Stomach smooth muscle (tissue), 2 donors: ENCODE data around the gene VSIG10.

Experiments used
- H3K27ac ChIP-seq: one replicate; pipeline ENCODE4 v1.7.0; 2013; ENCODE audit warnings: mild to moderate bottlenecking, low read length, inconsistent platforms
- H3K27me3 ChIP-seq, 2 donors: one replicate each; pipeline ENCODE4 v1.7.0; 2013; ENCODE audit warnings: low read length in 2 of 2; ENCODE audit not compliant: insufficient read depth in 2 of 2, control insufficient read depth in 1 of 2
- H3K36me3 ChIP-seq, 2 donors: one replicate each; pipeline ENCODE4 v1.7.0; 2013; ENCODE audit warnings: low read length in 2 of 2; ENCODE audit not compliant: control insufficient read depth in 2 of 2, insufficient read depth in 2 of 2
- H3K4me1 ChIP-seq: one replicate; pipeline ENCODE4 v1.7.0; 2013; ENCODE audit warnings: low read length; ENCODE audit not compliant: control insufficient read depth, insufficient read depth
- H3K4me3 ChIP-seq, 2 donors: one replicate each; pipeline ENCODE4 v1.7.0; 2013; ENCODE audit warnings: low read length in 2 of 2
- H3K9ac ChIP-seq, 2 donors: one replicate each; pipeline ENCODE4 v1.7.0; 2013; ENCODE audit warnings: low read length in 2 of 2, mild to moderate bottlenecking in 1 of 2
- H3K9me3 ChIP-seq, 2 donors: one replicate each; pipeline ENCODE4 v1.7.0; 2013; ENCODE audit warnings: low read length in 2 of 2; ENCODE audit not compliant: control insufficient read depth in 2 of 2
- donor health status: healthy.
- donor health status: Pancreatic carcinoma.

VSIG10 gene

DNA sequence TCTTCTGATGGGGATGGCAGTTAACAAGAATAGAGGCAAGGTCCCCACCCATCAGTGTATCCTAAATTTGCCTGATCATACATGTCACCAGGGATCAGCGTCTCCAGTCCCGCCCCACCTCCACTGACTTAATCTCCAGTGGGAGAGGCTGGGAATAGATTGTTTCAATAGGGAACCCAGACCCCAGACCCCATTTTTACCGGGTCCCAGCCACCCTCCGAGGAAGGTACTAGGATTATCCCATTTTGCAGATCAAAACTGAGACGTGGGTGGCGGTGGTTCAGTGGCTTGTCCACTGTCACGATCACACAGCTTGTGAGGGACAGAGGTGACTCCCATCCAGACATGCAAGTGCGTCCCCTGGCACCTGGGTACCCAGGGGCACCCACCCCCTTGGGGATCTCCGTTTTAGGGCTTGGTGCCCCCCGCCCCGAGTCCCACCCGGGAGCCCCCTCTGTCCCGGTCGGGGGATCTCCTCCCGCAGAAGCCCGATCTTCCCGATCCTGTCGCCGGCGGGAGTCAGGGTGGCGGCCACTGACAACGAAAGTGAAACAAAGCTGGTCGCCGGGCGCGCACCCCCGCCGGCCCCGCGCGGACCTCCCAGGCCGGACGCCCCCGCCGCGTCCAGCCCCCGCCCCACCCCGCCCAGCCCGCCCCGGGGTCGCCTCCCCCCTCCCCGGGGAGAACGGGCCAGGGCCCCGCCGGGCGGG is 43.4 kb downstream of the VSIG10 start:
- H3K4me3 ChIP-seq = peak overlapping the region; percentile 88 to 93
- H3K27me3 ChIP-seq = no peaks in the 10 kb centered on the region
- peak overlapping the region; percentile 88 for H3K27ac ChIP-seq
- peaks cover 18% of the 10 kb centered on the region for H3K4me1 ChIP-seq
- H3K9me3 ChIP-seq = no peaks in the 10 kb centered on the region
- peak overlapping the region; percentile 91 to 94 for H3K9ac ChIP-seq
- H3K36me3 ChIP-seq = no peaks in the 10 kb centered on the region

- no peaks in the 10 kb centered on the region for H3K9me3 ChIP-seq
- H3K27me3 ChIP-seq = no peaks in the 10 kb centered on the region
- peaks cover 20% of the 10 kb centered on the region for H3K4me1 ChIP-seq
- H3K9ac ChIP-seq = peak overlapping the region; percentile 91 to 94
- peak overlapping the region; percentile 88 to 93 for H3K4me3 ChIP-seq
- H3K36me3 ChIP-seq = no peaks in the 10 kb centered on the region
- H3K27ac ChIP-seq = peak overlapping the region; percentile 88
Measured at GRCh38 chr12:118059341-118060191, 44.2 kb downstream of the VSIG10 start.

GRCh38 chr12:118058881-118059280 is 44.9 kb downstream of the VSIG10 start:
- H3K36me3 ChIP-seq = no peaks in the 10 kb centered on the region
- peaks cover 20% of the 10 kb centered on the region for H3K4me1 ChIP-seq
- peak overlapping the region; percentile 88 for H3K27ac ChIP-seq
- no peak overlapping the region for H3K9ac ChIP-seq
- H3K9me3 ChIP-seq = no peaks in the 10 kb centered on the region
- peak overlapping the region in 1 of 2 donors; percentile 88 for H3K4me3 ChIP-seq
- no peaks in the 10 kb centered on the region for H3K27me3 ChIP-seq

DNA sequence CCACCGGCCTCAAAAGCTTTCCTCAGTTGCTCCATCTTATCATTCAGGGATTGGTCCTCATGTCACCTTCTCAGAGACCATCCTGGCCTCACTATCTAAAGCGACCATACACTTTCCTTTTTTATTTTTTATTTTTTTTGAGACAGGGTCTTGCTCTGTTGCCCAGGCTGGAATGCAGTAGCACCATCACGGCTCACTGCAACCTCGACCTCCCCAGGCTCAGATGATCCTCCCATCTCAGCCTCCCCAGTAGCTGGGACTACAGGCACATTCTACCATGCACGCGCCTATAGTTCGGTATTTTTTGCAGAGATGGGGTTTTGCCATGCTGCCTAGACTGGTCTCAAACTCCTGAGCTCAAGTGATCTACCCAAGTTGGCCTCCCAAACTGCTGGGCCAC is 45.6 kb downstream of the VSIG10 start:
- no peaks in the 10 kb centered on the region for H3K36me3 ChIP-seq
- no peak overlapping the region for H3K4me3 ChIP-seq
- no peak overlapping the region for H3K27ac ChIP-seq
- H3K27me3 ChIP-seq = no peaks in the 10 kb centered on the region
- no peak overlapping the region for H3K9ac ChIP-seq
- H3K4me1 ChIP-seq = peaks cover 22% of the 10 kb centered on the region
- no peaks in the 10 kb centered on the region for H3K9me3 ChIP-seq

- no peak overlapping the region for H3K9ac ChIP-seq
- H3K36me3 ChIP-seq = peaks cover 0 to 4% of the 10 kb centered on the region in 2 donors
- peaks cover 27% of the 10 kb centered on the region for H3K4me1 ChIP-seq
- H3K4me3 ChIP-seq = no peak overlapping the region
- H3K9me3 ChIP-seq = no peaks in the 10 kb centered on the region
- H3K27me3 ChIP-seq = no peaks in the 10 kb centered on the region
- peak overlapping the region; percentile 46 for H3K27ac ChIP-seq
Measured at GRCh38 chr12:118055865-118056773, 47.7 kb downstream of the VSIG10 start.

- H3K4me1 ChIP-seq = peaks cover 27% of the 10 kb centered on the region
- no peak overlapping the region for H3K27ac ChIP-seq
Measured at GRCh38 chr12:118055144-118055557, 48.7 kb downstream of the VSIG10 start.

DNA sequence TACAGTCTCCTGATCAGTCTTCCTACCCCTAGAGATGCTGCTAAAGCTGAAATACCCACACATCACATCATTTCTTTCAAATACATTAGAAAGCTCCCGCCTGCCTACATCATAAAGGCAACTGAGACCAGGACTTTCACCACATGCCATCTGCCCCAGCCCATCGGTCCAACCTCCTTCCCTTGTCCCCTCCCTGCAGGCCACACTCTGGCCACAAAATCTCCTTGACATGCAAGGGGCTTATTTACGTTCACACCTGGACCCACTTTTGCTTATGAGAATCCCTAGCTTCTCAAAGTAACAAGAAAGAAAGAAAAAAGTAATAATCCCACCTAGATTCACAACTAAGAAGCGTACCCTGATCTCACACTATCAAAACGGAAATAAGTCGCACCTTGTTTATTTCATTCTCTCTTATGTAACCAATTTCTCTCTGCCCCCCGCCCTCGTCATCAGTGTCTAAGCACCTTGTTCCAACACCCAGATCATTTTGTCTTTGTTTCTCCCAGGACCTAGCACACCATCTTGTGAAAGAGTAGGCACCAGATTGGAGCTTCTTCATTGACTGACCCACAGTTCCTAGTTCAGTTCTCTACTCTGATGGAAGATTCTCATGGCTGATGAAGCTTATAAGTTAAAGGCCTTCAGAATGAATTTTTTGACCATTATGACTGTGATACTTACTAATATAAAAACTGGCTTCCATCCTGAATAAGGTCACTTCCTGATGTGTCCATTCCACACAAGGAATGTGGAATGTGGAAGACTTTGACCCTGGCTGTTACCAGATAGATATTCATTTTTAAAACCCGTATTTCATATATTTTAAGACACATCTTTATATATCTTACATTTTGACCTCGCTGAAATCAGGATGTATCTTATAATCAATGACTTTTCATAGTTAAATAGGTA is 50.5 kb downstream of the VSIG10 start:
- Histone ChIP-seq H3K27ac (peak overlapping the region; percentile 62), H3K9me3 (no peaks in the 10 kb centered on the region), H3K9ac (no peak overlapping the region), H3K27me3 (no peaks in the 10 kb centered on the region), H3K4me1 (peaks cover 25% of the 10 kb centered on the region), H3K4me3 (no peak overlapping the region), H3K36me3 (peaks cover under 1 to 12% of the 10 kb centered on the region in 2 donors)

More at GRCh38 chr12:118055144-118055557, 48.7 kb downstream of the VSIG10 start:
- Histone ChIP-seq H3K27me3 (no peaks in the 10 kb centered on the region), H3K9me3 (no peaks in the 10 kb centered on the region), H3K36me3 (peaks cover 0 to 9% of the 10 kb centered on the region in 2 donors), H3K9ac (no peak overlapping the region), H3K4me3 (no peak overlapping the region)

- peaks cover 25% of the 10 kb centered on the region for H3K4me1 ChIP-seq
- H3K36me3 ChIP-seq = peaks cover 3 to 12% of the 10 kb centered on the region in 2 donors
- H3K4me3 ChIP-seq = peak overlapping the region in 1 of 2 donors; percentile 29
- no peaks in the 10 kb centered on the region for H3K27me3 ChIP-seq
- H3K27ac ChIP-seq = peak overlapping the region; percentile 62
- no peaks in the 10 kb centered on the region for H3K9me3 ChIP-seq
- H3K9ac ChIP-seq = no peak overlapping the region
Measured at GRCh38 chr12:118052324-118053070, 51.3 kb downstream of the VSIG10 start.
